ENCODE results near the gene KRT80.

GRCh38 chr12:52167526-52167925 lies 24.3 kb downstream of the KRT80 start:
- TF ChIP-seq GABPA (IDR thresholded peaks at IDR 0.05; ENCODE audit: low read depth) (no peak), CTCF (IDR thresholded peaks at IDR 0.05; ENCODE audit: insufficient read depth, low read length) (no peak), POLR2AphosphoS5 (IDR thresholded peaks at IDR 0.05; ENCODE audit: low read depth) (no peak), SPI1 (IDR thresholded peaks at IDR 0.05; ENCODE audit: borderline replicate concordance, low read depth) (no peak)

Measured in HL-60 (cell line).